Calu3 (cell line): ENCODE data around the gene MSL2. TPM values are rescaled to one million over a fixed set of nuclear protein-coding genes. Genes with fewer than 3 reads are reported as not detected.
"Not testable (repeated sequence)": the region's sequence is repeated elsewhere in the genome, so short reads cannot be mapped to it uniquely, and the experiment has no call there.

Experiments
- BruUV-seq: library from RNA; stranded (reverse); fragments of 400-500 nt; replicated peaks from 2 replicates; lab custom pipeline; 2021; lab: Mats Ljungman, UMichigan
- CTCF ChIA-PET: fragments of 300-600 bp; sonication (Branson Sonifier 250); formaldehyde crosslinking; loops from one replicate; lab custom pipeline; 2022; ENCODE audit warnings: antibody characterized with exemption; lab: Charles Lee
- DNase-seq: peaks from one replicate; pipeline ENCODE4 v3.0.0; 2022
- H3K27ac Mint-ChIP-seq: one replicate; pipeline ENCODE4 v1.8.0; 2022; ENCODE audit warnings: mixed read lengths; ENCODE audit not compliant: unreplicated experiment
- H3K27me3 Mint-ChIP-seq: one replicate; pipeline ENCODE4 v1.8.0; 2022; ENCODE audit warnings: mixed read lengths; ENCODE audit not compliant: unreplicated experiment
- H3K36me3 Mint-ChIP-seq: one replicate; pipeline ENCODE4 v1.8.0; 2022; ENCODE audit warnings: mild to moderate bottlenecking, moderate library complexity, mixed read lengths; ENCODE audit not compliant: insufficient read depth, unreplicated experiment
- H3K4me1 Mint-ChIP-seq: one replicate; pipeline ENCODE4 v1.8.0; 2022; ENCODE audit warnings: mild to moderate bottlenecking, low read depth, mixed read lengths; ENCODE audit not compliant: unreplicated experiment
- H3K4me3 Mint-ChIP-seq: one replicate; pipeline ENCODE4 v1.8.0; 2022; ENCODE audit warnings: mild to moderate bottlenecking, low read depth, moderate library complexity, mixed read lengths; ENCODE audit not compliant: unreplicated experiment
- H3K9me3 Mint-ChIP-seq: one replicate; pipeline ENCODE4 v1.8.0; 2022; ENCODE audit warnings: low read depth, mixed read lengths; ENCODE audit not compliant: unreplicated experiment
- intact Hi-C: fragments of 100-400 bp; cut with micrococcal nuclease; formaldehyde crosslinking; loops from one replicate; pipeline ENCODE4 v1.10.0; 2022; ENCODE audit not compliant: unreplicated experiment
- total RNA-seq: library from RNA; stranded (reverse); gene quantifications from 2 replicates; pipeline ENCODE4 v1.2.3, GENCODE V29; 2022
- TF ChIP-seq, protein P1 (sequence below): fragments of 200-600 bp; IDR thresholded peaks from one replicate; pipeline ENCODE4 v1.8.0; 2022; ENCODE audit warnings: antibody characterized with exemption; ENCODE audit not compliant: unreplicated experiment

The MSL2 gene
- total RNA-seq, 1 experiment from 2014 or later: 63.9 TPM

DNA sequence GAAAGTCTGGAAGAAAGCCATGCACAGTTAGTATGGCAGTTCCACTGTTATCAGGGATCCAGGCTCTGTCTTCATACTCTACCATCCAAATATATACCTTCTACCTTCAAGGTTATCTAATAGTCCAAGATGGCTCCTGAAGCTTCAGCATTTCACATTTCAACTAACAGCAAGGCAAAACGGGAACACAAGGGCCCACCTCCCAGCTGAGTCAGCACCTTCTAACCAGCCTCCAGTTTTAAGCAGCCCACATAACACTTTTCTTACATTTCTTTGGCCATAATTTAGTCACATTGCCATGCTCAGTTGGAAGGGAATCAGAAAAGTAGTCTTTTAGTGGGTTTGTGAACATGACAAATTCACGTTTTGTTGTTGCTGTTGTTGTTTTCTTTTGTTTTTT is 15.4 kb upstream of the MSL2 start:
- TF ChIP-seq, protein P1, sequence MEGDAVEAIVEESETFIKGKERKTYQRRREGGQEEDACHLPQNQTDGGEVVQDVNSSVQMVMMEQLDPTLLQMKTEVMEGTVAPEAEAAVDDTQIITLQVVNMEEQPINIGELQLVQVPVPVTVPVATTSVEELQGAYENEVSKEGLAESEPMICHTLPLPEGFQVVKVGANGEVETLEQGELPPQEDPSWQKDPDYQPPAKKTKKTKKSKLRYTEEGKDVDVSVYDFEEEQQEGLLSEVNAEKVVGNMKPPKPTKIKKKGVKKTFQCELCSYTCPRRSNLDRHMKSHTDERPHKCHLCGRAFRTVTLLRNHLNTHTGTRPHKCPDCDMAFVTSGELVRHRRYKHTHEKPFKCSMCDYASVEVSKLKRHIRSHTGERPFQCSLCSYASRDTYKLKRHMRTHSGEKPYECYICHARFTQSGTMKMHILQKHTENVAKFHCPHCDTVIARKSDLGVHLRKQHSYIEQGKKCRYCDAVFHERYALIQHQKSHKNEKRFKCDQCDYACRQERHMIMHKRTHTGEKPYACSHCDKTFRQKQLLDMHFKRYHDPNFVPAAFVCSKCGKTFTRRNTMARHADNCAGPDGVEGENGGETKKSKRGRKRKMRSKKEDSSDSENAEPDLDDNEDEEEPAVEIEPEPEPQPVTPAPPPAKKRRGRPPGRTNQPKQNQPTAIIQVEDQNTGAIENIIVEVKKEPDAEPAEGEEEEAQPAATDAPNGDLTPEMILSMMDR: no peak
- intact Hi-C loops: no loop called here
- peaks cover 18% of the 10 kb centered on the region for H3K27me3 Mint-ChIP-seq
- CTCF ChIA-PET: no interaction called here
- H3K27ac Mint-ChIP-seq: no peak overlapping the region
- no peak for DNase-seq
- no peaks in the 10 kb centered on the region for H3K9me3 Mint-ChIP-seq
- H3K4me1 Mint-ChIP-seq: peaks cover 9% of the 10 kb centered on the region
- BruUV-seq: no TSS peak
- no peak overlapping the region for H3K4me3 Mint-ChIP-seq
- H3K36me3 Mint-ChIP-seq: no peaks in the 10 kb centered on the region

DNA sequence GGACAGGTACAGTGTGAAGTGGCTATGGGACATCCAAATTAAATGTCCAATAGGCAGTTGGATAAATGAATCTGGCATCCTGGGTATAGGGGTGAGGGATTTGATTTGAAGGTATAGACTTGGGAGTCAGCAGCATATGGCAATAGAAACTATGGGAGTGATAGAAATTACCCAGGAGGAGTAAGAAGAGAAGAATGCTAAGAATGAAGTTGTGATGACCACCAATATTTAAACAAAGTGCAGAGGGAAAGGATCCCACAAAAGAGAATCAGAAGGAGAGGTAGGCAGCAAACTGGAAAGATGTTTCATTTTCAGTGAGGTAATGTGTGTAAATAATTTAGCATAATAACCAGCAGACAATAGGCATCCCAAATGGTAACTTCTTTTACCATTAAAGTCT is 13.8 kb upstream of the MSL2 start:
- no peak for DNase-seq
- intact Hi-C loops: no loop called here
- TF ChIP-seq, protein P1: no peak
- peaks cover 9% of the 10 kb centered on the region for H3K4me1 Mint-ChIP-seq
- peaks cover 21% of the 10 kb centered on the region for H3K27me3 Mint-ChIP-seq
- CTCF ChIA-PET: no interaction called here
- H3K36me3 Mint-ChIP-seq: no peaks in the 10 kb centered on the region
- BruUV-seq: no TSS peak
- H3K4me3 Mint-ChIP-seq: no peak overlapping the region
- no peak overlapping the region for H3K27ac Mint-ChIP-seq
- no peaks in the 10 kb centered on the region for H3K9me3 Mint-ChIP-seq

DNA sequence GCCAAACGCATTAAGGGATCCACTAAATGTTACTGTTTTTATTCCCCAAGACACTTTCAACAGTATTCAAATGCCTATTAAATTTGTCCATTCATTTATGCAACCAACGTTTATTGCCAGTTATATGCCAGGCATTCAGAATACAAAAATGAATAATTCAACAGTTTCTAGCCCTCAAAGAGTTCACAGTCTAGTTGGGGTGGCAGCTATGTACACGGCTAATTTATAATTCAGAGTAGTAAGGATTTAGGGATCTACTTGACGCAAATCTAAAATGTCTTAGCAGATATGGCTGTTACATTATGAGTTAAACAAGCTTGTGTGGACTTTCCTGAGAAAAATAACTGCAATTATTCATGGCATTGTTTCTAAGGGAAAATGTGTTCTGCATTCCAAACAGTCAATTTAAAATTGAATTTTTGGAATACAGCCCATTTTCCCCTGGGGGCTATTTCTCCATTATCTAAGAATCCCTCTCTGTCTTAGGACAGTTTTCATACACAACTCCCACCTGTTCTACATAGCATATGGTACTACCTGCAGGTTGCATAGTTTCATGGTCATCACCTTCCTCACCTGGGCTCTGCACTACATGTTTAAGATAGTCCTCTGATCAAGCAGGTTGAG is 11.5 kb upstream of the MSL2 start:
- no TSS peak for BruUV-seq
- H3K27me3 Mint-ChIP-seq: peaks cover 21% of the 10 kb centered on the region

DNA sequence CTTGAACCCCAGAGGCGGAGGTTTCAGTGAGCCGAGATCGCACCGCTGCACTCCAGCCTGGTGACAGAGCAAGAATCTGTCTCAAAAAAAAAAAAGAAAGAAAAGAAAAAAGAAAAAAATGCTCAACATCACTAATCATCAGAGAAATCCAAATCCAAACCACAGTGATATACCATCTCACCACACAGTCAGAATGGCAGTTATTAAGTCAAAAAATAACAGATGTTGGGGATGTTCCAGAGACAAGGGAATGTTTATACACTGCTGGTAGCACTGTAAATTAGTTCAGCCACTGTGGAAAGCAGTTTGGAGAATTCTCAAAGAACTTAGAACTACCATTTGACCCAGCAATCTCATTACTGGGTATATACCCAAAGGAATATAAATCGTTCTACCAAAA is 3.1 kb upstream of the MSL2 start:
- H3K27ac Mint-ChIP-seq, H3K9me3 Mint-ChIP-seq, CTCF ChIA-PET, DNase-seq, BruUV-seq, H3K27me3 Mint-ChIP-seq, H3K4me3 Mint-ChIP-seq: not testable (repeated sequence)
- intact Hi-C loops: loop anchor here (5.0 to 10.0 kb wide), 2 partner anchors 194 to 553 kb away; partner anchors contain the start of gene STAG1
- peaks cover 19% of the 10 kb centered on the region for H3K4me1 Mint-ChIP-seq
- H3K36me3 Mint-ChIP-seq: peaks cover 33% of the 10 kb centered on the region

More for the DNA sequence above, 11.5 kb upstream of the MSL2 start:
- H3K9me3 Mint-ChIP-seq: no peaks in the 10 kb centered on the region
- H3K27ac Mint-ChIP-seq: no peak overlapping the region
- TF ChIP-seq, protein P1: no peak
- no peak overlapping the region for H3K4me3 Mint-ChIP-seq
- H3K4me1 Mint-ChIP-seq: peaks cover 9% of the 10 kb centered on the region
- no peak for DNase-seq
- intact Hi-C loops: no loop called here
- H3K36me3 Mint-ChIP-seq: no peaks in the 10 kb centered on the region
- CTCF ChIA-PET: interaction anchor here (0.6 to 1.0 kb wide), 2 partner anchors 11 to 404 kb away, joined by 3 read pairs; partner anchors contain the start of gene MSL2

DNA sequence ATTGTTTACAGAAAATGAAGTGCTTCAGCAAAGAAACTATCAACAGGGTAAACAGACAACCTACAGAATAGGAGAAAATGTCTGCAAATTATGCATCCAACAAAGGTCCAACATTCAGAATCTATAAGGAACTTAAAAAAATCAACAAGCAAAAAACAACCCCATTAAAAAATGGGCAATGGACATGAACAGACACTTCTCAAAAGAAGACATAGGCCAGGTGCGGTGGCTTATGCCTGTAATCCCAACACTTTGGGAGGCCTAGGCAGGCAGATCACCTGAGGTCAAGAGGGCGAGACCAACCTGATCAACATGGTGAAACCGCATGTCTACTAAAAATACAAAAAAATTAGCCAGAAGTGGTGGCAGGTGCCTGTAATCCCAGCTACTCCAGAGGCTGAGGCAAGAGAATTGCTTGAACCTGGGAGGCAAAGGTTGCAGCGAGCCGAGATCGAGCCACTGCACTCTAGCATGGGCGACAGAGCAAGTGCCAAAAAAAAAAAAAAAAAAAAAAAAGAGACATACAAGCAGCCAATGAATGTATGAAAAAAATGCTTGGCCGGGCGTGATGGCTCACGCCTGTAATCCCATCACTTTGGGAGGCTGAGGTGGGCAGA is 2.4 kb upstream of the MSL2 start:
- intact Hi-C loops: loop anchor here (5.0 to 10.0 kb wide), 2 partner anchors 194 to 554 kb away; partner anchors contain the start of gene STAG1
- CTCF ChIA-PET: interaction anchor here (1.3 to 1.5 kb wide), 2 partner anchors 50 to 108 kb away, joined by 3 to 4 read pairs; no protein-coding TSS in a partner anchor
- peak overlapping the region; percentile 78 for H3K4me3 Mint-ChIP-seq
- not testable (repeated sequence) for H3K9me3 Mint-ChIP-seq, H3K27me3 Mint-ChIP-seq, BruUV-seq, DNase-seq
- H3K27ac Mint-ChIP-seq: peak overlapping the region; percentile 91
- peaks cover 40% of the 10 kb centered on the region for H3K36me3 Mint-ChIP-seq
- H3K4me1 Mint-ChIP-seq: peaks cover 19% of the 10 kb centered on the region
